Fibroblast of skin of left biceps (primary cell): ENCODE results near the gene PIK3R6.

Experiments used
- DNase-seq, 2 experiments: peaks; one replicate each; pipeline ENCODE4 v3.0.0-alpha.2; 2013; ENCODE audit warnings: low read depth in 2 of 2

The PIK3R6 gene

DNA sequence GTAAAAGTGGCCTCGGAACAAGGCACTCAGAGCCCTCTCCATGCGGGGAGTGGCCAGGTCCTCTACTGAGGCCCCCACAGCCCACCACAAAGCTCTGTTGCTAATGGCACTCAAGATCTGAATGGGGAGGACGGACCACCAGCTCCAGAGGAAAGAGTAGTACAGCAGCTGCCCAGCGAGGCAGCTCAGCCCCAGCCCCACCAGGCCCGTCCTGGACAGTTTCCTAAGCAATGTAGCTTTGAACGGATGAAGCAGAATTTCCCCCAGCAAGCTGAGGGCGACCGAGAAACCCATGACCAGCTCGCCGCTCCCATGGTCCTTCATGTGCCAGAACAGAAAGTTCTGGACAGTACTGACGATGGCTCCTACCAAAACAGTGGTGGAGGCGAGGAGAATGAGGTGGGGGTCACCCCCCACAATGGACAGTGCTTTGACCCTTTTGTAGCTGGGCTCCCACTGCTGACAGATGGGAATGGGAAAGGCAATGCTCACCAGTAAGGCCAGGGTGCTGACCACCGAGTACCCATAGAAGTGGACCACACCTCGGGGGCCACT, 69.8 kb downstream of the PIK3R6 start:
- no peak for DNase-seq

DNA sequence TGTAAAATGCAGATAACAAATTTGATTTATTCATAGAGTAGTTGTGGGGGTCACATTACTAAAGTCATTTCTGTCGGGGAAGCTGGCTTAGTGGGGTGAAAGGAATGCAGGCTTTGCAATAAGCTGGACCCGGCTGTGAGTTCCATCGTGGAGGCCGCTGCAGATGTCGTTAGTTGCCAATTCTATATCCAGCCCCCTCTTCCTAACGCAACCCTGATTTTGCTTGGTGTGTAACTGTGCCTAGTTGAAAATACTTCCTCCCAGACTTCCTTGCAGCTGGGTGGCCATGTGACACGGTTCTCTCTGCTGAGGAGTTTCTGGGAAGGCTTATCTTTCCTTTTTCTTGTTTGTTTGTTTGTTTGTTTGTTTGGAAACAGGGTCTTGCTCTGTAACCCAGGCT, 72.8 kb downstream of the PIK3R6 start:
- DNase-seq: no peak

DNA sequence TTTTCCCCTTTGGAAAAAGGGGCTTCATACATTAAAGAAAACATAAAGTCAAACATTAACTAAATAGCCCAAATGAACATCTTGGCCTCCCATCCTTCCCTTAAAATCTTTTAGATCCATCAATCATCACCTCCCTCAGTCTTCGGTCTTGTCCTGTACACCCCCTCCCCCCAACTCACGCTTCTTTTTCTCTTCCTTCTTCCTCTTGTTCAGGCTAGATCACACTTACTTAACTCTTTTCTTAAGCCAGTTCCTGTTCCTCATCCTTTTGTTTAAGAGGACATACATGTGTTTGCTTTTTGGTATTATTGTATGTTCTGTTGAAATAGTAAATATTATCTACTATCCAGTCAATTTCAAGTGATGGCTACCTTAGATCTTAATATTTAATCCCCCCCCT, 73.8 kb downstream of the PIK3R6 start:
- no peak for DNase-seq

DNA sequence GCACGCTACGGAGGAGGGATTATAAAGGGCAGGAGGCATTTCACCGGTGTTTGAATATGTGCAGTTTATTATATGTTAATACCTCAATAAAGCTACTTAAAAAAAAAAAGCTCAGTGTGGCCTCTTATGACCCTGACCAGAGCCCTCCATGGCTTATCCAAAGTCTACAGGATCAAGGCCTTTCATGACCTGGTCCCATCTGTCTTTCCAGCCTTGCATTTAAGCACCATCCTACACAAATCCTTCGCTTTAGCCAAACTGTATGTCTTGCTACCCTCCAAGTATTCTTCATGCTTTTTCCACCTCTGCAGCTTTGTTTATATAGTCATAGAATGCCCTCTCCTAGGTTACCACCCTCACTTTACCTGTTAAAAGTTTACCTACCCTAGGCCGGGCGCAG, 74.8 kb downstream of the PIK3R6 start:
- no peak for DNase-seq

DNA sequence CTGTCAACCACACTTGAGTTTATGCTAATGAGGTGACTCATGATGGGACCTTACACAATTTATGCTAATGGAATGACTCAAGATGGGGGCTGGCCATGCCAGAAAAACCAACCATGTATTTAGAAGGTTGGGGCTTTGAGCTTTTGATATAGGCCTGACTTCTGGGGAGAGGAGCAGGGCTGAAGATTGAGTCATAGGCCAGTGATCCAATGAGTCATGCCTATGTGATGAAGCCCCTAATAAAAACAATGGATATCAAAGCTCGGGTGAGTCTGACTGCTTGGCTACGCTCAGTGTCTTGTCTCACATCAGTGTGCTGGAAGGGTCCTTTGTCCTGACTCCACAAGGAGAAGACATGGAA, 75.6 kb downstream of the PIK3R6 start:
- DNase-seq: peak; percentile 36 to 51

DNA sequence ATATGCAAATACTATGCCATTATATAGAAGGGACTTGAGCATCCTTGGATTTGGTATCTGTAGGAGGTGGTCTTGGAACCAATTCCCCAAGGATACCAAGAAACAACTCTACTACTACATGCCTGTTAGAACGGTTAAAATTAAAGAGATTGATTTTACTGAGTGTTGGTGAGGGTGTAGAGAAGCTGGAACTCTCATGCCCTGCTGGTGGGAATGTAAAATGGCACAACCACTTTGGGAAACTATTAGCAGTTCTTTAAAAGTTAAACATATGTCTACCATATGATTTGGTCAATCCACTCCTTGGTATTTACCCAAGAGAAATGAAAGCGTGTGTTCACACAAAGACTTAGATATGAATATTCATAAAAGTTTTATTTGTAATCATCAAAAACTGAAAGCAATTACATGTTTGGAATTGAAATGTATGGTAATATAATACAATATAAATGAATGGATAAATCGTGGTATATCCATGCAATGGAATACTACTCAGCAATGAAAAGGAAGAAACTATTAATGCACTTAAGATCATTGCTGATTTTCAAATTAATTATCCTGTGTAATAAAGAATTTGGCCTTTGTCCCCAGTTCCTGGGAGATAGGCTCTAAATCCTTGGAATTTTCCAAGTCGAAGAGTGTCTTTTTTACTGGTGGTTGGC, 76.1 kb downstream of the PIK3R6 start:
- no peak for DNase-seq

DNA sequence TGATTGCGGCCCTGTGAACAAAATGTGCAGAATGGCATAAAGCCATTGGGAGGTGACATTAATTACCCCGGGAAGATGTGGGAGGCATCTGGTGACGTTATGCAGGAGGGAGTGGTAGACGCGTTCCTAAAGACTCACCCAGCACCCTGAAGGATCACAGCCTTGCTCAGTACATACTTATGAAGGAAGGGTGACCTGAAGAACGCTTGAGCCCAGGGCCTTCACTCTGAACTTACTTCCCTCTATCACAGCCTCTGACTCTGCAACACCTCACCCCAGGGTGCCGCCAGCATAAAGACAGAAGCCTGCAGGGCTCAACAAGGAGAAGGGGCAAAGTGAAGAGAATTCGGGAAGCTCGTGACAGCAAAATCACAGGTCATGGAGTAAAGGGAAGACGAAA, 77.7 kb downstream of the PIK3R6 start:
- no peak for DNase-seq

DNA sequence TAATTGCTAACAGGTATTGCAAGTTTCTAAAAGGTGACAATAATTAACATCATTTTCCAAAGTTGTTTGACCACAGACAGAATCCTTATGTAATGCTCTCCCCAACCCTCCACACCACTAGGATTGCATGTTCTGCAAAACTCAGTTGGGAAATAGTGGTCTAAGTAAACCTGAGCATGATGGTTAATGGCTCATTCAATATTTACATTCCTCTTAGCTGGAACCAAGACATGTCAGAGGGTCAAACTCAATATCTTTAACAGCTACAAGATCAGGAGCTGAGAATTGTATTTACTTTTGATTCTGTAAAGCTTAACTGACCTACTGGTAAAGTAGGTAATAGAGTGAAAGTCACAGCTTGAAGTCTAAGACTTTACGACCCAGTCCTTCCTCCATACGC, 78.5 kb downstream of the PIK3R6 start:
- DNase-seq: no peak

DNA sequence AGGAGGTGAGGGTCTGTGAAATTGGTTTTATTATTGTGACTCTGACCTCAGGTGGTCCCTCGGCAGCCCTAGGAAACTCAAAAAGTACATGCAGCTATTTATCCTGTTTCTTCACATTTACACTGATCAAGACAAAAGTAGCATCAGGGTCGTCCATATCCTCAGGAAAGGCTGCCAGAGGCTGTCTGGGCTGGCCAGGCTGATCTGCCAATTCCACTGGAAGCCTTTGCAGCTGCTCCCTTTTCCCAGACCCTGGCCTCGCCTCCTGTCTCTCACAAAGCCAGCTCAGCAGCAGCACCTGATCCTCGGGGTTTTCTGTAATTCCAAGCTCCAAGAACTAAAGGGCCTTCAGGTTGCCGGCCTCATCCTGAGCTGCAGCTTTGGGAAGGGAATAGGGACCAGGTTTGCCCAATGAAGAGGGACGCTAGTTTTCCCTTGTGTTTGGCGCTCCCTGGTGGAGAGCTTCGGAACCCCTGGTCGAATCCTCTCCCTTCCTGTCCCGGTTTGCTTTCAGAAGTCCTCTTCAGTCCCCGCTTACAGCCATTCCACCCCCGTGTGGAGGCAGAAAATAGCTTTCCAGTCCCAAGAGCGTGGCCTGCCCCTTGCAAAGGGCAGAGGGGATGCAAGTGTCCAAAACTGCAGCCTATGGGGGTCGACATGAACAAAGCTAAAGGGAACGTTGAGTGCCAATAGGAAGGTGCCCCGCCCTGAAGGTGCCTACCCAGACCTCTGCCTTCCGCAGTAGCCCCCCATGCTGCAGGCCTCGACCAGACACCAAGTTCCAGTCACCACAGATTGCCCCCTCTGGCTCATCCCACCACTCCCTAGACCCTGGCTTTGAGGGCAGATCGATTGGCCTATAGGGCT, 81.7 kb downstream of the PIK3R6 start:
- peak; percentile 19 to 20 for DNase-seq

DNA sequence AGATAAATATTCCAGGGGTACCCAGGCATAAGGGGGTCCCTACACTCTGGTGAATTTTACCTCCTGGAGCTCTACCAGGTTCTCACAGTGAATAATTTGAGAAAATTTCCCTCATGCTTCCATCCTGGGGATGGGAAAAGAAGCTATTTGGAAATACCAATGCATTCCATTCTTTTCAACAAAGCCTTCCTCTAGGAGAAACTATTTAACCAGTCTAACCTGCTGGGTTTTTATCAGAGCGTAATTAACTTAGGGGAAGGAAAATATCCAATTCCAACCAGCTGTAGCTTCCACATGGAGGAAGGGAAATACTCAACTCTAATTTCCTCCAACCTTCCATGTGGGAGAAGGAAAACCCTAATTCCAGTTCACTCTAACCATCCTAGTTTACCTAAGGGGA, 85.3 kb downstream of the PIK3R6 start:
- no peak for DNase-seq

DNA sequence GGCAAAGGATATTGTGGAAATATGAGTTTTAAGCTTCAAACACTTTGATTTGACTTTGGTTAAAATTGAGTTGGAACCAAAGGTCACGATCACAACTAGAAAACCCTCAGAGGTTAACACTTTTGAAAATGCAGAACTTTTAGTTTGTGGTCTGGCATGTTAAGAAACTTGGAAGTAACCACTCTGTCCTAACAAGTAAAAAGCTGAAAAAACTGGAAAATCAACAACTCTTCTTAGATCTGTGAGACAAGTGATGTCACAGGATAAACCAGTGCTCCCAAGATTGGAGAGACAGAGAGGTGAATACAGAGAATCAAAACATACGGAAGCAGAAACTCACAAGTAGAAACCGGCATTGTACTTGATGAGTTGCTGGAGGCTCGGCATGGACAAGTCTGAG, 85.7 kb downstream of the PIK3R6 start:
- DNase-seq: no peak

DNA sequence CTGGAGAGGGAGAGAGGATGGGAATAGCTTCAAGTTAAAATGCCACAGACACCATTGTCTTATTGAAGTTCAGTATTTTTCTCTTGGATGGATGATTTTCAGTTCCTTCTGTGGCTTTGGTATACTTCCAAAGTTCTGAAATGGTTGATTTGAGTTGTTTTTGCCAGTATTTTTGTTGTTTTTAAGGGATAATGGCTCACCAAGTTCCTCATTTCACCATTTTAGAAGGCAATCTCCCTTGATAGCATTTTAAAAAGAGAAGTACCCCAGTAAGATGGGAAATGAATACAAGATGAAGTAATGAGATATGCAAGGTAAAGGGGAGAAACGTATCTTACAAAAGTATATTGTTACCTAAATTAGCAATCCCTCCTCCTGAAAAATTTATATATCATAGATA, 90.6 kb downstream of the PIK3R6 start:
- DNase-seq: no peak

DNA sequence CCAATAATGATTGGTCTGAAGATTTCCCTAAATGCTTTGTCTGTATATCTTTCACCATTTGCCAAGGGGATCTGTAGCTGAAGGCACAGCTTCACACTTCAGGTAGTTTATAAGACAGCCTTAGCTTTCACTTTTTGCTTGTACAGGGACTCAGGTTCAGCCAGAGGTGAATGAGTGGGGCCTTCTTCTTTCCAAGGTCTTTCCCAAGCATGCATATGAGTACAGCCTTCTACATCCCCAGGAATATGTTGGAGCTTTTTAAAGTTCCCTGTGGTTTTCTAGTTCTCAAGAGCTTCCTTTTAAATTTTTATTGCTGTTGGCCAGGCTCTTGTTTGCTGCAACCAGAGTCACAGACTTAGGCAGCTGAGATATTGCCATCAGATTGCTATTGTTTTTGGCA, 91.2 kb downstream of the PIK3R6 start:
- DNase-seq: no peak

DNA sequence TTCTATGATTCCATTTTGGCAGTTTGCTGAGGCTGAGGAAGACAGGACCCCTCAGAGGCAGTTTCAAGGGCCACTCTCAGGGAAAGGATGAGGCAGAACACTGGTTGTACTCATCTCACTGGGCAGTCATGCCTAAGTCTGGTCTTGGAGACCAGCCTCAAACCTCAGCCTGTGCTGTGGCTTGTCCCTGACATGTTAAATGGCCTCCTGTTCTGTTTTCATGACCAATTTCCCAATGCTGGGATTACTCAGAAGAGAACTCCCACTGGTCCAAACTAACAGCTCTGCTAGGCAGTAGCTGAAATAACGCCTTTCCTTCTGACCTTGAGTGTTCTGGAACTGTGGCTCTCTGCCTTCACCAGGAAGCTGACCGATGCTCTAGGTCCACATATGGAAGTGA, 100.7 kb downstream of the PIK3R6 start:
- no peak for DNase-seq

DNA sequence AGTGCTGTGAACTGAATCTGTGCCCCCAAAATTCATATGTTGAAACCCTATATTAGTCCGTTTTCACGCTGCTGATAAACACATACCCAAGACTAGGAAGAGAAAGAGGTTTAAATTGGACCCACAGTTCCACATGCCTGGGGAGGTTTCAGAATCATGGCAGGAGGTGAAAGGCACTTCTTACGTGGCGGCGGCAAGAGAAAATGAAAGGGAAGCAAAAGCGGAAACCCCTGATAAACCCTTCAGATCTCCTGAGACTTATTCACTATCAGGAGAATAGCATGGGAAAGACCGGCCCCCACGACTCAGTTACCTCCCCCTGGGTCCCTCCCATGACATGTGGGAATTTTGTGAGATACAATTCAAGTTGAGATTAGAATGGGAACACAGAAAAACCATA, 105.5 kb downstream of the PIK3R6 start:
- no peak for DNase-seq

DNA sequence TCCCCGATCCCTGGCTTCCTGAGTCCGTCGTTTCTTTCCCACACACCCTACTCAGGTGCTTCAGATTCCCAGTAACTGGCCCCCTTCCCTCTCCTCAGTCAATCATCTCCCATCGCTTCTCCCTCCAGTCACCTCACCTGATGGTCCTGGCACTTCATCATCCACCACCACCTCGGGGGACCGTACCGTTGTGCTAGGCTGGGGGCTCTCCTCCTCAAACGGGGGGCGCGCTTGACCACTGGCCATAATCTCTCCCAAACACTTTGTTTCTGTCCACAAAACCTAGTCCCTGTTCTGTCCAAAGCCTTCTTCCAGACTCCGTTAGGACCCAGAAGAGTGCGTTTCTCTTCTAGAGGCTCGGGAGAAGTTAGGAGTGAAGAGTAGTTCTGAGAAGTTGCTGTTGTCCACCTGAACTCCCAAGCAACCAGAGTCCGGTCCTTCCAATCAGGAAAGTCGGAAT, 109.3 kb downstream of the PIK3R6 start, which contains the start of gene SPDYE4:
Gene SPDYE4, minus strand, starts transcription at position 410 of the 460 bp plus-strand sequence. Its CDS starts 164 bp downstream, at position 246.
- no peak for DNase-seq

DNA sequence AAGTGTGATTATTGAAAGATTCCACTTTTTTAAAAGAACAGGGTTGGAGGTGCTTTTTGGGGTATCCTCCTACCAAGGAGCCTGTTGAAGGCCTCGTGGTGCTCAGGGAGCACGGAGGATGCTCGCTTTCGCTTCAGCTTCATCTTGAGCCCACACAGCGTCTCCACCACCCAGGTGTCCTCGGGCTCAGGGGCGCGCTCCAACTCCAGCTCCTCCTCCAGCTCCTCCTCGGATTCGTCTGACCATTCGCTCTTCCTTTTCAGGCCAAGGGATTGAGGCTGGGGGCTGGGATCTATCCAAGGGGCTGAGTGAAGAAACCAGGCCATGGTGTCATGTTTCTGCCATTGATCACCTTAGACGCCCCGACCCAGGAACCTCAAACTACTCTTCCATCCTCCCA, 110.3 kb downstream of the PIK3R6 start:
- DNase-seq: no peak

DNA sequence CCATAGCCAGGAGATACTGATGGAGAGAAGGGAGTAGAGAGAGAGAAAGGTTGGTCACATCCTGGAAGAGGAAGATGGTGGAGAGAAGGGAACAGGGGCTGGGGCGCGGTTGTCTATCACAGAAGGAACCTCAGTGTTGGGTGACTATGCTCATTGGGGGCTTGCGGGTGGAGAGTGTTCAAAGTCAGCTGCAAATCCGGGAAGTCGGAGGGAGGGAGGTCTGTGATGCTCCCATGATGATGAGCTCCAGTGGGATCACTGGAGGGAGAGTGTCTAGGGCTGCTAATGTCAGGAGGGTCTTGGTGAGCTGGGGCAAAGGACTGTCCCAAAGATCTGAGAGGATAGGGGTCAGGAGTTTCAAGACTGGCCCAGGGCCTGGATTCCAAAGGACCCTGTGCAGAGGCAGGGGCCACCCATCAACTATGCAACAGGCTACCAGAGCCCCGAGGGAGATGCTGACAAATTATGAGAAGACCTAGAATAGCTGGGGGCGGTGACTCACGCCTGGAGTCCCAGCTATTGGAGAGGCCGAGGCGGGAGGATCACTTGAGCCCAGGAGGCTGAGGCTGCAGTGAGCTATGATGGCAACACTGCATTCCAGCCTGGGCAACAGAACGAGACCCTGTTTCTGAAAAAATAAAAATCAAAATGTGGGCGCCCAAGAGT, 111.8 kb downstream of the PIK3R6 start:
- DNase-seq: no peak

DNA sequence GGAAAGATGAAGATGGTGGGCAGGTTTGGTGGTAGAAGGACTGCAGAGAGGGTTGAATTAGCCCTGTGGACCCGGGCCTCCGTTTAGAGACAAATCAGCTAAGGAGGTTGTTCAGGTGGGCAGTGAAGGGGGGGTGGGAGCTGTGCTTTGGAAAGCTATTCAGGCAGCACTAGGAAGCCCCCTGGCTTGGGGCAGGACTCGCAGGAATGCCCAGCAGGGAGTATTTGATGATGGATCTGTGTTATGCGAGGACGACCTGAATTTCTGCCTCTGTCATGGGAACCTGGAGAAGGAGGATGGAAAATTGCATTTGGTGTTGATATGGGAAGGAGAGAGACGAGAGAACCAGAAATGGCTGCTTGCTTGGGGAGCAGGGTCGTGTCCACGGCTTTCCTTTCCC, 112.6 kb downstream of the PIK3R6 start:
- no peak for DNase-seq

DNA sequence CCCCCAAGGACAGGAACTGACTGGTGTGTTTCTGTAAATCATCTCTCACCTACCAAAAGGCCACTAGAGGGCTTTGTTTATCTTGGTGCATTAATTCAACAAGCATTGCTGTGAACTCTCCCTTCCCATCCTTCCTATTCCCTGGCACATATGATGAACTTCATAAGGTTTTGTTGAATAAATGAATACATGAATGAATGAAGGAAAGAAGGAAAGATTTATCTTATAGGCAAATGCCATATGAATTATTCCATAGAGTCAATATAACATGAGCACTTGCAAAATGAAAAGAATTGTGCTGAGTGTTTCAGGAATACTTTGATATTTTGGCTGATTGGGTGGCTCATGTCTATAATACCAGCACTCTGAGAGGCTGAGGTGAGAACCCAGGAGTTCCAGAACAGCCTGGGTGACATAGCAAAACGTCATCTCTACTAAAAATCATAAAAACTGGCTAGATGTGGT, 113.5 kb downstream of the PIK3R6 start:
- DNase-seq: no peak

DNA sequence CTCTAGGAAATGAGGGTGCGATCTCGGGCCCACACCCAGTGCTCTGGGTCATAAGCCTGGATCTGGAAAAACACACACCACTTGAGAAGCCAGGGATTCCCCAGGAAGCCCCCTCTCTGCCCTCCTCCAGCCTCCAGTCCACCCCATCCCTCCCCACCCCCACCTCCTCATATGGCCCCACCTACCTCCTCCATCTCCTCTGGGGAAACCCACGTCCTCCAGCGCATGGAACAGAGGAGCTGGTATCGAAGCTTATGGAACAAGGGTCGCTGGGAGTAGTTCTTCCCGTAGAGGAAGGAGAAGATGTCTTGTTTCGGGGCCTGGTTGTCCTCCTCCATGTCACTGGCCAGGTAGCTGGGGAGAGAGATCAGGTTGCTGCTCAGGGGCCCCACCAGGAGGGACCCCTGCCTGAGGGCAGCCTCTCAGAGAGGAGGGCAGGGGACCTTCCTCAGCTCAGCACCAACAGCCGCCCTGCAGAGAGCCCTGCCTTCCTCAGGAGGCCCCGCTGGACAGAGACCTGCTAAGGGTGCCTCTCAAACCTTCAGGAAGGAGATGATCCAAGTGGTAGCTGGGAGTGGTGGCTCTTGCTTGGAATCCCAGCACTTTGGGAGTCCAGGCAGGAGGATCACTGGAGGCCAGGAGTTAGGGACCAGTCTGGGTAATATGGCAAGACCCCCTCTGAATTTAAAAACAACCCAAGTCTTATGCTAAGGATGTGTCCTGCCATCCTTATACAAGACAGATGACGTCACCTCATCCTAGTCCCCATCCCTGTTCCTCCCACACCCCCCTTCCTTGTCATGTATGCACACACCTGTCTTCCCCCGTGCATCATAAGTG, 114.1 kb downstream of the PIK3R6 start:
- DNase-seq: no peak
